Measurements from ENCODE around the gene IFNAR2.

The IFNAR2 gene

GRCh38 chr21:33264561-33264960 is 34.8 kb downstream of the IFNAR2 start:
- no peak overlapping the region for H3K4me3 ChIP-seq (ENCODE audit: control insufficient read depth, low read depth, low read length)
- no peak for TF ChIP-seq CTCF (IDR thresholded peaks at IDR 0.05; ENCODE audit: control insufficient read depth, insufficient read depth, low read depth, low read length, missing control alignments)

GRCh38 chr21:33265664-33266049 is 35.9 kb downstream of the IFNAR2 start:
- no peak for TF ChIP-seq CTCF (IDR thresholded peaks at IDR 0.05; ENCODE audit: control insufficient read depth, insufficient read depth, low read depth, low read length, missing control alignments)
- peak overlapping the region; percentile 93 for H3K4me3 ChIP-seq (ENCODE audit: control insufficient read depth, low read depth, low read length)
- DNase-seq (ENCODE audit: low read depth), result no peak

More at GRCh38 chr21:33264561-33264960, 34.8 kb downstream of the IFNAR2 start:
- no peak for DNase-seq (ENCODE audit: low read depth)

- no peak for DNase-seq (ENCODE audit: low read depth)
- no peak for TF ChIP-seq CTCF (IDR thresholded peaks at IDR 0.05; ENCODE audit: control insufficient read depth, insufficient read depth, low read depth, low read length, missing control alignments)
Observed at GRCh38 chr21:33266050-33266788, 36.5 kb downstream of the IFNAR2 start, which contains the start of gene IL10RB. Gene IL10RB, plus strand, starts transcription at chr21:33266367. Its CDS starts 99 bp downstream, at chr21:33266466.

GRCh38 chr21:33266789-33267135 is 37.0 kb downstream of the IFNAR2 start:
- DNase-seq (ENCODE audit: low read depth), result no peak
- TF ChIP-seq CTCF (IDR thresholded peaks at IDR 0.05; ENCODE audit: control insufficient read depth, insufficient read depth, low read depth, low read length, missing control alignments), result no peak
- H3K4me3 ChIP-seq (ENCODE audit: control insufficient read depth, low read depth, low read length), result peak overlapping the region; percentile 93

More at GRCh38 chr21:33266050-33266788, 36.5 kb downstream of the IFNAR2 start, which contains the start of gene IL10RB:
- peak within 1 kb of the TSS; percentile 93 for H3K4me3 ChIP-seq (ENCODE audit: control insufficient read depth, low read depth, low read length)

GRCh38 chr21:33267250-33267649 is 37.5 kb downstream of the IFNAR2 start:
- TF ChIP-seq CTCF (IDR thresholded peaks at IDR 0.05; ENCODE audit: control insufficient read depth, insufficient read depth, low read depth, low read length, missing control alignments), result no peak
- H3K4me3 ChIP-seq (ENCODE audit: control insufficient read depth, low read depth, low read length), result peak overlapping the region; percentile 93
- no peak for DNase-seq (ENCODE audit: low read depth)

GRCh38 chr21:33268393-33268736 is 38.6 kb downstream of the IFNAR2 start:
- H3K4me3 ChIP-seq (ENCODE audit: control insufficient read depth, low read depth, low read length), result no peak overlapping the region

More at GRCh38 chr21:33268393-33268736, 38.6 kb downstream of the IFNAR2 start:
- no peak for DNase-seq (ENCODE audit: low read depth)
- no peak for TF ChIP-seq CTCF (IDR thresholded peaks at IDR 0.05; ENCODE audit: control insufficient read depth, insufficient read depth, low read depth, low read length, missing control alignments)
